K562 (cell line): ENCODE data around the gene STK11. TPM values are rescaled to one million over a fixed set of nuclear protein-coding genes. Genes with fewer than 3 reads are reported as not detected.
A peak's percentile ranks its signal among the peaks of the same experiment; 100 is the strongest.

ENCODE experiments used
- CBX1 ChIP-seq: sonication (generic); IDR thresholded peaks from 2 replicates; pipeline ENCODE4 v1.6.1; 2016; ENCODE audit warnings: antibody characterized with exemption, low read depth, mild to moderate bottlenecking
- CHD1 ChIP-seq: fragments of 200-600 bp; sonication (generic); IDR thresholded peaks from one replicate; pipeline ENCODE4 v1.6.1; 2012; ENCODE audit warnings: mild to moderate bottlenecking, moderate library complexity, low read length, inconsistent platforms
- HDGF ChIP-seq: fragments of 450-650 bp; IDR thresholded peaks from 2 replicates; pipeline ENCODE4 v1.6.1; 2016
- RBFOX2 ChIP-seq: fragments of 200-400 bp; formaldehyde crosslinking; IDR thresholded peaks from 2 replicates; pipeline ENCODE4 v1.6.1; 2017; ENCODE audit warnings: low read depth, mild to moderate bottlenecking, low read length, moderate library complexity
- TAF1 ChIP-seq: IDR thresholded peaks from 2 replicates; pipeline ENCODE4 v1.6.1; 2011; ENCODE audit warnings: mild to moderate bottlenecking, low read length, moderate library complexity; ENCODE audit not compliant: insufficient read depth, control insufficient read depth, severe bottlenecking; ENCODE audit errors: extremely low read depth
- TBP ChIP-seq: optimal IDR thresholded peaks from 2 replicates; pipeline ENCODE3; 2011; ENCODE audit warnings: low read depth, low read length, improper control_type of control experiment
- TEAD1 ChIP-seq, 2 experiments: fragments of 450-650 bp in 1 of 2; sonication (generic) in 1 of 2; formaldehyde crosslinking; IDR thresholded peaks; 2 replicates each; pipeline versions ENCODE4 v1.4.0 to v1.8.0; 2020 to 2022; ENCODE audit warnings: mild to moderate bottlenecking in 2 of 2, missing genetic modification reagents in 1 of 2
- VEZF1 ChIP-seq: fragments of 200-800 bp; sonication (Bioruptor generic); IDR thresholded peaks from 2 replicates; pipeline ENCODE4 v1.6.1; 2017; ENCODE audit warnings: missing genetic modification characterization, missing compliant biosample characterization
- polyA plus RNA-seq, 8 experiments: library from polyadenylated mRNA; depleted of rRNA in 4 of 8; stranded (reverse) in 5 of 8; unstranded in 3 of 8; fragments of >200 nt; fragmentation: Nextera tagmentation in 2 of 8; fragmentation: Illumina TruSeq in 1 of 8; extraction: Ambion mirVana in 2 of 8; extraction: Trizol in 1 of 8; gene quantifications; 2 replicates each; pipeline versions ENCODE4 v1.2.1 to v1.2.3, GENCODE V29; 2011 to 2014; ENCODE audit warnings: inconsistent platforms in 1 of 8, missing spikeins in 1 of 8
- total RNA-seq, 7 experiments: library from RNA; depleted of rRNA in 6 of 7; stranded (reverse); fragments of >200 nt in 6 of 7; fragmentation: Illumina TruSeq in 2 of 7; extraction: Trizol in 2 of 7; gene quantifications; 2 replicates each; pipeline versions ENCODE4 v1.2.1 to v1.2.3, GENCODE V29; 2011 to 2021; ENCODE audit warnings: low replicate concordance in 1 of 7
- TF ChIP-seq, protein P1 (sequence below): fragments of 450-650 bp; formaldehyde crosslinking; IDR thresholded peaks from 2 replicates; pipeline ENCODE4 v1.4.0; 2022; ENCODE audit warnings: mild to moderate bottlenecking, moderate library complexity

Gene STK11
- total and polyA plus RNA-seq, 9 of the 15 experiments (the other 6 are each of a cell fraction or from before 2014, with no cell fraction given) = 0.15 to 96.5 (median 31.7) TPM

- TF ChIP-seq TEAD1 (CRISPR knock-in tag; IDR thresholded peaks at IDR 0.05) (0 out of 4 replicates have a peak, but pooled peaks of 1 of the 2 experiments have one; percentile 27), TAF1 (peak; percentile 1), CHD1 (peak; percentile 88), RBFOX2 (peak; percentile 42; the same call in 1 of the 2 replicates), VEZF1 (CRISPR knock-in tag) (no peak), HDGF (peak; percentile 77; the same call in 1 of the 2 replicates), CBX1 (peak; percentile 15; the same call in 1 of the 2 replicates), TBP (peak; percentile 3)
- TF ChIP-seq, protein P1, sequence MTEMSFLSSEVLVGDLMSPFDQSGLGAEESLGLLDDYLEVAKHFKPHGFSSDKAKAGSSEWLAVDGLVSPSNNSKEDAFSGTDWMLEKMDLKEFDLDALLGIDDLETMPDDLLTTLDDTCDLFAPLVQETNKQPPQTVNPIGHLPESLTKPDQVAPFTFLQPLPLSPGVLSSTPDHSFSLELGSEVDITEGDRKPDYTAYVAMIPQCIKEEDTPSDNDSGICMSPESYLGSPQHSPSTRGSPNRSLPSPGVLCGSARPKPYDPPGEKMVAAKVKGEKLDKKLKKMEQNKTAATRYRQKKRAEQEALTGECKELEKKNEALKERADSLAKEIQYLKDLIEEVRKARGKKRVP (CRISPR knock-in tag) = peak; percentile 37; the same call in 1 of the 2 replicates
These were observed 1.4 kb downstream of the STK11 start (continued) for GRCh38 chr19:1206864-1207450.
